ENCODE results near the gene SRSF6.

Gene SRSF6

DNA sequence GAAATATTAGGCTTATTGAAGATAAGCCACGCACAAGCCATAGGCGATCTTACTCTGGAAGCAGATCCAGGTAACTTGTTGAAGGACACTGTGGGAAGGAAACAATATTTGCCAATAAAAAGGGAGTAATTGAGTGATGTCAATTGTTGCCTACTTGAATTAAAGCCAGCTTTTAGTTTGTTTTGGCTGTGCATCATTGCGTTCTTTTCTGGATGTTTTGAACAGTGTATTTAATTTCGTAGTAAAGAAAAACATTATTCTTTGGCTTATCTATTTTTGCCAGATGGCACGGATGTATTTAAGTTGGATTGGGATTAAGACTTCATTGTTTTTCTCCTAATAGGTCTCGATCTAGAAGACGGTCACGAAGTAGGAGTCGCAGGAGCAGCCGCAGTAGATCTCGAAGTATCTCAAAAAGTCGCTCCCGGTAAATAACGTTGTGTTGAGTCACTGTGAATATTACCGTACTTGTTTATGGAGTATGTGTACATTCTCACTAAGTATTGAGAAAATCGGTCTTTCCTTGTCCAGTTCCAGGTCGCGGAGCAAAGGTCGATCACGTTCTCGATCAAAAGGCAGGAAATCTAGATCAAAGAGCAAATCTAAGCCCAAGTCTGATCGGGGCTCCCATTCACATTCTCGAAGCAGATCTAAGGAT lies 2.6 kb downstream of the SRSF6 start:
- Histone ChIP-seq H3K4me2 (ENCODE audit: low read depth, low read length, poor library complexity, severe bottlenecking) (no peak overlapping the region), H2AFZ (ENCODE audit: low read depth, low read length, severe bottlenecking) (no peak overlapping the region), H4K20me1 (ENCODE audit: low read depth, low read length) (peaks cover 55% of the 10 kb centered on the region), H3K27me3 (ENCODE audit: low read length) (no peaks in the 10 kb centered on the region), H3K36me3 (ENCODE audit: low read length) (peaks cover 52% of the 10 kb centered on the region), H3K9ac (ENCODE audit: low read length) (no peak overlapping the region), H3K27ac (ENCODE audit: low read depth, low read length) (no peak overlapping the region), H3K4me3 (ENCODE audit: insufficient read depth, low read length, poor library complexity, severe bottlenecking) (no peak overlapping the region), H3K9me2 (replicated peaks; ENCODE audit: insufficient read depth, low read length) (no peaks in the 10 kb centered on the region), H3F3A (ENCODE audit: insufficient read depth) (peaks cover 47% of the 10 kb centered on the region), H3K9me3 (ENCODE audit: insufficient read depth, low read length) (no peaks in the 10 kb centered on the region), H3K79me2 (ENCODE audit: insufficient read depth, low read length) (peaks cover 41% of the 10 kb centered on the region)
- no peak for TF ChIP-seq EZH2phosphoT487 (conservative IDR thresholded peaks at IDR 0.05; ENCODE audit: low read length)
- TF ChIP-seq, protein P1, sequence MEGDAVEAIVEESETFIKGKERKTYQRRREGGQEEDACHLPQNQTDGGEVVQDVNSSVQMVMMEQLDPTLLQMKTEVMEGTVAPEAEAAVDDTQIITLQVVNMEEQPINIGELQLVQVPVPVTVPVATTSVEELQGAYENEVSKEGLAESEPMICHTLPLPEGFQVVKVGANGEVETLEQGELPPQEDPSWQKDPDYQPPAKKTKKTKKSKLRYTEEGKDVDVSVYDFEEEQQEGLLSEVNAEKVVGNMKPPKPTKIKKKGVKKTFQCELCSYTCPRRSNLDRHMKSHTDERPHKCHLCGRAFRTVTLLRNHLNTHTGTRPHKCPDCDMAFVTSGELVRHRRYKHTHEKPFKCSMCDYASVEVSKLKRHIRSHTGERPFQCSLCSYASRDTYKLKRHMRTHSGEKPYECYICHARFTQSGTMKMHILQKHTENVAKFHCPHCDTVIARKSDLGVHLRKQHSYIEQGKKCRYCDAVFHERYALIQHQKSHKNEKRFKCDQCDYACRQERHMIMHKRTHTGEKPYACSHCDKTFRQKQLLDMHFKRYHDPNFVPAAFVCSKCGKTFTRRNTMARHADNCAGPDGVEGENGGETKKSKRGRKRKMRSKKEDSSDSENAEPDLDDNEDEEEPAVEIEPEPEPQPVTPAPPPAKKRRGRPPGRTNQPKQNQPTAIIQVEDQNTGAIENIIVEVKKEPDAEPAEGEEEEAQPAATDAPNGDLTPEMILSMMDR (IDR thresholded peaks at IDR 0.05; ENCODE audit: insufficient read depth, low read length, poor library complexity, severe bottlenecking): no peak

DNA sequence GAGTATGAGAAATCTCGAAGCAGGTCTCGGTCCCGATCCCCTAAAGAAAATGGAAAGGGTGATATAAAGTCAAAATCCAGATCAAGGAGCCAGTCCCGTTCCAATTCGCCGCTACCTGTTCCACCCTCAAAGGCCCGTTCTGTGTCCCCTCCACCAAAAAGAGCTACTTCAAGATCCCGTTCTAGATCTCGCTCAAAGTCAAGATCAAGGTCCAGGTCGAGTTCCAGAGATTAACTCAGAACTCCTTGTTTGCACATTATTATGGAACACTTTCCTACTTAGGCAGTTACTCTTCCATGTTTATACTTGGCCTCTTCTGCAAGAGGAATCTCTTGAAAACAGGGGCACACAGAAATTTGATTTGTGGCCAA lies 3.1 kb downstream of the SRSF6 start:
- H3K4me2 ChIP-seq (ENCODE audit: low read depth, low read length, poor library complexity, severe bottlenecking): no peak overlapping the region
- H3K79me2 ChIP-seq (ENCODE audit: insufficient read depth, low read length): peaks cover 41% of the 10 kb centered on the region
- H4K20me1 ChIP-seq (ENCODE audit: low read depth, low read length): peaks cover 56% of the 10 kb centered on the region
- H3K36me3 ChIP-seq (ENCODE audit: low read length): peaks cover 54% of the 10 kb centered on the region
- no peak for TF ChIP-seq EZH2phosphoT487 (conservative IDR thresholded peaks at IDR 0.05; ENCODE audit: low read length)
- TF ChIP-seq, protein P1 (IDR thresholded peaks at IDR 0.05; ENCODE audit: insufficient read depth, low read length, poor library complexity, severe bottlenecking): no peak
- no peaks in the 10 kb centered on the region for H3K9me3 ChIP-seq (ENCODE audit: insufficient read depth, low read length)
- no peak overlapping the region for H3K27ac ChIP-seq (ENCODE audit: low read depth, low read length)
- no peaks in the 10 kb centered on the region for H3K9me2 ChIP-seq (replicated peaks; ENCODE audit: insufficient read depth, low read length)
- no peaks in the 10 kb centered on the region for H3K27me3 ChIP-seq (ENCODE audit: low read length)
- peaks cover 52% of the 10 kb centered on the region for H3F3A ChIP-seq (ENCODE audit: insufficient read depth)
- H2AFZ ChIP-seq (ENCODE audit: low read depth, low read length, severe bottlenecking): no peak overlapping the region
- no peak overlapping the region for H3K9ac ChIP-seq (ENCODE audit: low read length)
- no peak overlapping the region for H3K4me3 ChIP-seq (ENCODE audit: insufficient read depth, low read length, poor library complexity, severe bottlenecking)

DNA sequence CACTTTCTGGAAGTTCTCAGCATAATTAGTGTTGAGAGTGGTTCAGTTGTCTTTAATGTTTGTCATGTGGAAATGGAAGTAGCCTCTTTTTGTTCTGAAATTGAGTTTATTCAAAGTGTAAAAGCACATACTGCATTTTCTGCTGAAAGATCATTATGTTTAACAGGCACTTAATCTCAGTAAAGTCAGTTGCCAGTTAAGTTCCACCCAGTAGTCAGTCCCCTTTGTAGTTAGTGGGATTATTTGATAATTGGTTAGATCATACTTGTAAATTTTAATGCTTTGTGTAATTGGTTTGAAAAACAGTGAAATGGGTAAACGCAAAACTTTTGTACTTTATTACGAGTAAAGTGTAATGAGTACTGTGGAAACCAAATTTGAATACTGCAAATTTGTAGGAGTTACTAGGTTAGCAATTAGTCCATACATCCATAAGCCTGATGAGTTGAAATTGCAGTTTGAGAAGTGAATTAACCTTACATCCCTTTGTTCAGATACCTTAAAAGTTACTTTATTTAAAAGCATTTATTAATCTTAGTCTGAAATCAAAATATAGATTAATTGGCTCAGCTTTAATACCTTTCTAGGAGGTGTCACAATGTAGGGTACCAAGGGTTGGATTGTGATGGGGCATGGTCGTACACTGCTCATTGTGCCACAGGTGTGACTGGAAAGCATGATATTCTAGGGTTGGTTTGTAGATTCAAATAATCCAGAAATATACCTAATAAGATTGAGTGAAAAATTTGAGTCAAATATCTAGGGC lies 4.4 kb downstream of the SRSF6 start:
- no peak overlapping the region for H3K4me2 ChIP-seq (ENCODE audit: low read depth, low read length, poor library complexity, severe bottlenecking)
- no peak overlapping the region for H3K27ac ChIP-seq (ENCODE audit: low read depth, low read length)
- peaks cover 61% of the 10 kb centered on the region for H3F3A ChIP-seq (ENCODE audit: insufficient read depth)

More for the DNA sequence above, 4.4 kb downstream of the SRSF6 start:
- Histone ChIP-seq H4K20me1 (ENCODE audit: low read depth, low read length) (peaks cover 59% of the 10 kb centered on the region), H3K4me3 (ENCODE audit: insufficient read depth, low read length, poor library complexity, severe bottlenecking) (no peak overlapping the region), H3K79me2 (ENCODE audit: insufficient read depth, low read length) (peaks cover 41% of the 10 kb centered on the region), H3K36me3 (ENCODE audit: low read length) (peaks cover 57% of the 10 kb centered on the region), H3K9ac (ENCODE audit: low read length) (no peak overlapping the region), H3K27me3 (ENCODE audit: low read length) (no peaks in the 10 kb centered on the region), H3K9me3 (ENCODE audit: insufficient read depth, low read length) (no peaks in the 10 kb centered on the region), H3K9me2 (replicated peaks; ENCODE audit: insufficient read depth, low read length) (no peaks in the 10 kb centered on the region), H2AFZ (ENCODE audit: low read depth, low read length, severe bottlenecking) (no peak overlapping the region)
- no peak for TF ChIP-seq EZH2phosphoT487 (conservative IDR thresholded peaks at IDR 0.05; ENCODE audit: low read length)
- TF ChIP-seq, protein P1 (IDR thresholded peaks at IDR 0.05; ENCODE audit: insufficient read depth, low read length, poor library complexity, severe bottlenecking): no peak
